GM12873 (cell line): ENCODE results near the gene STIM1.

ENCODE experiments used
- TF ChIP-seq, protein P1 (sequence below): IDR thresholded peaks from 2 replicates; pipeline ENCODE4 v1.5.1; 2012; ENCODE audit warnings: low read depth, mild to moderate bottlenecking, moderate library complexity, low read length, control low read depth; ENCODE audit not compliant: insufficient read depth; ENCODE audit errors: missing control alignments

The STIM1 gene

DNA sequence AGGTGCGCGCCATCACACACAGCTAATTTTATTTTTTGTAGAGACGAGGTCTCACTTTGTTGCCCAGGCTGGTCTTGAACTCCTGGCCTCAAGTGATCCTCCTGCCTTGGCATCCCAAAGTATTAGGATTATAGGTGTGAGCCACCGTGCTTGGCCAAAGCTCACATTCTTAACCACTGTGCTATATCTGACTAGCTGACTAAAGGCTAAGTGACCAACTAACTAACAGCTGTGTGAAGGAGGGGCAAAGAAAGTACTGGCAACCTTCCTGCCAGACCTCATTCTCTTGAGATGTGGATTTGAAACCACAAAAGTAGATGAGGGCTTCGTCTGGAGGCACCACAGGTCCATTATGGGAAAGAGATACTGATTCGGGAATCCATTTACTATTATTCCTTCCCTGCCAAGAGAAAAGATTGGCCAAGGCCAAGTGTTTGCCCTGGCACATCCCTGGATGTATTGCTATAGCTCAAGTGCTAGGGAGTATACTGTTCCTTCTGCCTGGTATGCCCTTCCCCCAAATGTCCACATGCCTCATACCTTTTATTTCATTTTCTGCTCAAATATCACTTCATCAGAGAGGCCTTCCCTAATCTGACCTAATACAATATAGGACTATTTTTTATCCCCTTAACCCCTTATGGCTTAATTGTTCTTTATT is 186.4 kb downstream of the STIM1 start:
- TF ChIP-seq, protein P1, sequence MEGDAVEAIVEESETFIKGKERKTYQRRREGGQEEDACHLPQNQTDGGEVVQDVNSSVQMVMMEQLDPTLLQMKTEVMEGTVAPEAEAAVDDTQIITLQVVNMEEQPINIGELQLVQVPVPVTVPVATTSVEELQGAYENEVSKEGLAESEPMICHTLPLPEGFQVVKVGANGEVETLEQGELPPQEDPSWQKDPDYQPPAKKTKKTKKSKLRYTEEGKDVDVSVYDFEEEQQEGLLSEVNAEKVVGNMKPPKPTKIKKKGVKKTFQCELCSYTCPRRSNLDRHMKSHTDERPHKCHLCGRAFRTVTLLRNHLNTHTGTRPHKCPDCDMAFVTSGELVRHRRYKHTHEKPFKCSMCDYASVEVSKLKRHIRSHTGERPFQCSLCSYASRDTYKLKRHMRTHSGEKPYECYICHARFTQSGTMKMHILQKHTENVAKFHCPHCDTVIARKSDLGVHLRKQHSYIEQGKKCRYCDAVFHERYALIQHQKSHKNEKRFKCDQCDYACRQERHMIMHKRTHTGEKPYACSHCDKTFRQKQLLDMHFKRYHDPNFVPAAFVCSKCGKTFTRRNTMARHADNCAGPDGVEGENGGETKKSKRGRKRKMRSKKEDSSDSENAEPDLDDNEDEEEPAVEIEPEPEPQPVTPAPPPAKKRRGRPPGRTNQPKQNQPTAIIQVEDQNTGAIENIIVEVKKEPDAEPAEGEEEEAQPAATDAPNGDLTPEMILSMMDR: no peak

DNA sequence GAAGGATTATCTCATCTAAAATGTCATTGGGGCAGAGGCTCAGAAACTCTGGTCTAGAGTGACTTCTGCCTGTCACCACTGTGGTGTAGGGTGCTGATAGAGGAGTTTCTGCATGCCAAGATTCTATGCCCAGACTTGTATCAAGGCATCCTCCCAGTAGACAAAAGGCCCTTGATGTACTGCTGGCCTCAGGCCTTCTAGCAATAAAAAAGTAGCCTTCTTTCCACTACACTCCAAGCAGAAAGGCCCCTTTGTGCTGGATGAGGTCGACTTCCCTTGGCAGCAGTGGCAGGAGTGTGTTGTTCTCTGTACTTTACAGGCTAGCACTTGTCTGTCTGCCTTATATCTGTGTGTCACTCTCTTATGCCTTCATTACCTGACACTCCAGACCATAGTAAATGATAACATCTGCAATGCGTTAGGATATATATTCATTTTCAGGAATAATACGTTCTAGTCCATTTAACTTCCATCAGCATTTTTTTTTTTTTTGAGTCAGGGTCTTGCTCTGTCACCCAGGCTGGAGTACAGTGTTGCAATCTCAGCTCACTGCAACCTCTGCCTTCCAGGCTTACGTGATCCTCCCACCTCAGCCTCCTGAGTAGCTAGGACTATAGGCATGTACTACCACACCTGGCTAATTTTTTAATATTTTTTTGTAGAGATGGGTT is 189.6 kb downstream of the STIM1 start:
- TF ChIP-seq, protein P1: no peak

GRCh38 chr11:4048340-4048739 is 192.9 kb downstream of the STIM1 start:
- TF ChIP-seq, protein P1: no peak

GRCh38 chr11:4049006-4049405 is 193.5 kb downstream of the STIM1 start:
- TF ChIP-seq, protein P1: no peak

DNA sequence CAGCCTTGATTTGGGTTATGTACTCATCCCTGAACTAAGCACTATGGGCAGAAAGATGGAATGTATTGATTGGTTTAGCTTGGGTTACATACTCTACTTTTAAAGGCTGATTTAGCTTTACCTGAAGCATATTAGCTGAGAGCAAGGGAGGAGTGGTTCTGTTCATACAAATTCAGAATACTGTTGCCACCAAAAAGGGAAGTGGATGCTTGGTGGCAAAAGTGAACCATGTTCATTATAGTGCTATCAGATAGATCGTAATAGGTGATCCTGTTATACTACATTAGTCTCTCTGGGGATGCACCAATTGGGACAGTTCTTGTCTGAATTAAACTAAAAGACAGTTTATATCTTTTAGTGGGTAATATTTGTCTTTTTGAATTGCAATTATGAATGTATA is 194.7 kb downstream of the STIM1 start:
- TF ChIP-seq, protein P1: no peak

GRCh38 chr11:4054643-4055042 is 199.2 kb downstream of the STIM1 start:
- TF ChIP-seq, protein P1: no peak

DNA sequence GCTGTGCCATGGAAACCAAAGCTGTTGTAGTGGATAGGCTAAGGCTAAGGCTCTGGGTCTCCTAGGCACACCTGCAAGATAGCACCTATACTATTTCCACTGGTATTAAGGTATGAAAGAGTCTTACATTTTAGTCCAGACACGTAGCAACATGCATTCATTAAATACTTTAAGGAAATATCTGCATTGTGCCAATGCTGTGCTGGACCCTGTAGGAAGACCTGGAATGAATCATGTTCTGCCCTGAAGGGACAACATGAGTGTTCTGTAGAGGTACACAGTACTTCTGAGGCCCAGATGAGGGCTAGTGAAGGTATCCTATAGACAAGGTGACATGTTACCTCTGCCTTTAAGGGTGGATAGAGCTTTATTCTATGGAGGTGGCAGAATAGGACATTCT is 204.0 kb downstream of the STIM1 start:
- TF ChIP-seq, protein P1: no peak
